Effector memory CD4-positive, alpha-beta T cell (primary cell): ENCODE data around the gene CD6.

Experiments used
- DNase-seq, 3 donors: peaks; one replicate each; pipeline ENCODE4 v3.0.0-alpha.2; 2020
- H3K27ac ChIP-seq: 2 replicates; pipeline ENCODE4 v1.7.0; 2013; ENCODE audit warnings: mild to moderate bottlenecking, low read length, moderate library complexity; ENCODE audit not compliant: insufficient read depth, poor library complexity, severe bottlenecking
- H3K27me3 ChIP-seq: replicated peaks from 2 replicates; pipeline ENCODE4 v1.7.0; 2013; ENCODE audit warnings: mild to moderate bottlenecking, low read length; ENCODE audit not compliant: insufficient read depth, control insufficient read depth, poor library complexity, severe bottlenecking
- H3K36me3 ChIP-seq: 2 replicates; pipeline ENCODE4 v1.7.0; 2013; ENCODE audit warnings: mild to moderate bottlenecking, low read length, moderate library complexity; ENCODE audit not compliant: control insufficient read depth, insufficient read depth
- H3K4me1 ChIP-seq: 2 replicates; pipeline ENCODE4 v1.7.0; 2013; ENCODE audit warnings: low read length, mild to moderate bottlenecking; ENCODE audit not compliant: control insufficient read depth, insufficient read depth, poor library complexity, severe bottlenecking
- H3K4me3 ChIP-seq: 2 replicates; pipeline ENCODE4 v1.7.0; 2013; ENCODE audit warnings: low read length, low read depth, mild to moderate bottlenecking; ENCODE audit not compliant: insufficient read depth, poor library complexity, severe bottlenecking
- H3K9me3 ChIP-seq: 2 replicates; pipeline ENCODE4 v1.7.0; 2013; ENCODE audit warnings: mild to moderate bottlenecking, low read length, moderate library complexity; ENCODE audit not compliant: control insufficient read depth

The CD6 gene

GRCh38 chr11:60934790-60935605, 36.5 kb upstream of the CD6 start:
- DNase-seq, result no peak
- H3K27ac ChIP-seq, result no peak overlapping the region
- no peaks in the 10 kb centered on the region for H3K9me3 ChIP-seq
- H3K36me3 ChIP-seq, result no peaks in the 10 kb centered on the region
- no peak overlapping the region for H3K4me3 ChIP-seq
- no peaks in the 10 kb centered on the region for H3K4me1 ChIP-seq
- peaks cover 3% of the 10 kb centered on the region for H3K27me3 ChIP-seq

GRCh38 chr11:60935676-60936442, 35.6 kb upstream of the CD6 start:
- Histone ChIP-seq H3K27ac (no peak overlapping the region), H3K27me3 (peaks cover 3% of the 10 kb centered on the region), H3K4me1 (no peaks in the 10 kb centered on the region), H3K4me3 (no peak overlapping the region), H3K36me3 (no peaks in the 10 kb centered on the region), H3K9me3 (no peaks in the 10 kb centered on the region)
- no peak for DNase-seq

GRCh38 chr11:60936467-60937143, 34.9 kb upstream of the CD6 start:
- DNase-seq, result no peak
- no peak overlapping the region for H3K27ac ChIP-seq
- no peaks in the 10 kb centered on the region for H3K4me1 ChIP-seq
- no peak overlapping the region for H3K4me3 ChIP-seq
- no peaks in the 10 kb centered on the region for H3K36me3 ChIP-seq
- H3K9me3 ChIP-seq, result no peaks in the 10 kb centered on the region
- H3K27me3 ChIP-seq, result peaks cover 3% of the 10 kb centered on the region

- no peaks in the 10 kb centered on the region for H3K9me3 ChIP-seq
- DNase-seq, result no peak
- H3K27ac ChIP-seq, result no peak overlapping the region
- peaks cover 3% of the 10 kb centered on the region for H3K27me3 ChIP-seq
- H3K36me3 ChIP-seq, result no peaks in the 10 kb centered on the region
- H3K4me3 ChIP-seq, result no peak overlapping the region
- H3K4me1 ChIP-seq, result no peaks in the 10 kb centered on the region
These were observed 34.3 kb upstream of the CD6 start for GRCh38 chr11:60937144-60937527.

- H3K27me3 ChIP-seq, result peaks cover 3% of the 10 kb centered on the region
- H3K4me1 ChIP-seq, result no peaks in the 10 kb centered on the region
- H3K4me3 ChIP-seq, result no peak overlapping the region
- H3K9me3 ChIP-seq, result no peaks in the 10 kb centered on the region
- H3K27ac ChIP-seq, result no peak overlapping the region
- H3K36me3 ChIP-seq, result no peaks in the 10 kb centered on the region
- DNase-seq, result no peak
These were observed 33.7 kb upstream of the CD6 start for GRCh38 chr11:60937811-60938210.

GRCh38 chr11:60938500-60938899, 33.0 kb upstream of the CD6 start:
- Histone ChIP-seq H3K27ac (no peak overlapping the region), H3K4me1 (no peaks in the 10 kb centered on the region), H3K36me3 (no peaks in the 10 kb centered on the region), H3K27me3 (peaks cover 3% of the 10 kb centered on the region), H3K9me3 (no peaks in the 10 kb centered on the region), H3K4me3 (no peak overlapping the region)
- no peak for DNase-seq

- H3K4me3 ChIP-seq, result no peak overlapping the region
- H3K27ac ChIP-seq, result no peak overlapping the region
- H3K36me3 ChIP-seq, result no peaks in the 10 kb centered on the region
- no peak for DNase-seq
- H3K4me1 ChIP-seq, result no peaks in the 10 kb centered on the region
- no peaks in the 10 kb centered on the region for H3K9me3 ChIP-seq
- peaks cover 3% of the 10 kb centered on the region for H3K27me3 ChIP-seq
These were observed 32.2 kb upstream of the CD6 start for GRCh38 chr11:60939301-60939700.

GRCh38 chr11:60939855-60940254, 31.6 kb upstream of the CD6 start:
- DNase-seq, result no peak
- peaks cover under 1% of the 10 kb centered on the region for H3K27me3 ChIP-seq
- no peak overlapping the region for H3K27ac ChIP-seq
- no peaks in the 10 kb centered on the region for H3K4me1 ChIP-seq
- no peaks in the 10 kb centered on the region for H3K36me3 ChIP-seq
- no peaks in the 10 kb centered on the region for H3K9me3 ChIP-seq
- H3K4me3 ChIP-seq, result no peak overlapping the region

GRCh38 chr11:60941371-60942119, 29.9 kb upstream of the CD6 start:
- H3K9me3 ChIP-seq, result no peaks in the 10 kb centered on the region
- no peaks in the 10 kb centered on the region for H3K4me1 ChIP-seq
- H3K27ac ChIP-seq, result no peak overlapping the region
- H3K27me3 ChIP-seq, result no peaks in the 10 kb centered on the region
- no peak for DNase-seq
- H3K4me3 ChIP-seq, result no peak overlapping the region
- H3K36me3 ChIP-seq, result no peaks in the 10 kb centered on the region
